Measurements from ENCODE around the gene RNF112. TPM values are rescaled to one million over a fixed set of nuclear protein-coding genes. Genes with fewer than 3 reads are reported as not detected.

RNF112 gene, protein sequence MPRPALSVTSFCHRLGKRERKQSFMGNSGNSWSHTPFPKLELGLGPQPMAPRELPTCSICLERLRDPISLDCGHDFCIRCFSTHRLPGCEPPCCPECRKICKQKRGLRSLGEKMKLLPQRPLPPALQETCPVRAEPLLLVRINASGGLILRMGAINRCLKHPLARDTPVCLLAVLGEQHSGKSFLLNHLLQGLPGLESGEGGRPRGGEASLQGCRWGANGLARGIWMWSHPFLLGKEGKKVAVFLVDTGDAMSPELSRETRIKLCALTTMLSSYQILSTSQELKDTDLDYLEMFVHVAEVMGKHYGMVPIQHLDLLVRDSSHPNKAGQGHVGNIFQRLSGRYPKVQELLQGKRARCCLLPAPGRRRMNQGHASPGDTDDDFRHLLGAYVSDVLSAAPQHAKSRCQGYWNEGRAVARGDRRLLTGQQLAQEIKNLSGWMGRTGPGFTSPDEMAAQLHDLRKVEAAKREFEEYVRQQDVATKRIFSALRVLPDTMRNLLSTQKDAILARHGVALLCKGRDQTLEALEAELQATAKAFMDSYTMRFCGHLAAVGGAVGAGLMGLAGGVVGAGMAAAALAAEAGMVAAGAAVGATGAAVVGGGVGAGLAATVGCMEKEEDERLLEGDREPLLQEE
- total RNA-seq, result 1 to 10 TPM in 1 of 2 donors, under 1 TPM in 1; 0.67 to 1.2 TPM

- peaks cover 0 to 18% of the 10 kb centered on the region in 2 donors for H3K4me1 ChIP-seq
- no peak for DNase-seq (ENCODE audit: low spot score)
- H3K27me3 ChIP-seq, result no peaks in the 10 kb centered on the region
- no peaks in the 10 kb centered on the region for H3K9me3 ChIP-seq
- H3K4me3 ChIP-seq, result peak within 1 kb of the TSS in 1 of 2 donors; percentile 44
- no peaks in the 10 kb centered on the region for H3K36me3 ChIP-seq
- TF ChIP-seq, protein P1, sequence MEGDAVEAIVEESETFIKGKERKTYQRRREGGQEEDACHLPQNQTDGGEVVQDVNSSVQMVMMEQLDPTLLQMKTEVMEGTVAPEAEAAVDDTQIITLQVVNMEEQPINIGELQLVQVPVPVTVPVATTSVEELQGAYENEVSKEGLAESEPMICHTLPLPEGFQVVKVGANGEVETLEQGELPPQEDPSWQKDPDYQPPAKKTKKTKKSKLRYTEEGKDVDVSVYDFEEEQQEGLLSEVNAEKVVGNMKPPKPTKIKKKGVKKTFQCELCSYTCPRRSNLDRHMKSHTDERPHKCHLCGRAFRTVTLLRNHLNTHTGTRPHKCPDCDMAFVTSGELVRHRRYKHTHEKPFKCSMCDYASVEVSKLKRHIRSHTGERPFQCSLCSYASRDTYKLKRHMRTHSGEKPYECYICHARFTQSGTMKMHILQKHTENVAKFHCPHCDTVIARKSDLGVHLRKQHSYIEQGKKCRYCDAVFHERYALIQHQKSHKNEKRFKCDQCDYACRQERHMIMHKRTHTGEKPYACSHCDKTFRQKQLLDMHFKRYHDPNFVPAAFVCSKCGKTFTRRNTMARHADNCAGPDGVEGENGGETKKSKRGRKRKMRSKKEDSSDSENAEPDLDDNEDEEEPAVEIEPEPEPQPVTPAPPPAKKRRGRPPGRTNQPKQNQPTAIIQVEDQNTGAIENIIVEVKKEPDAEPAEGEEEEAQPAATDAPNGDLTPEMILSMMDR (IDR thresholded peaks at IDR 0.05), result no peak
- peak within 1 kb of the TSS in 1 of 2 donors; percentile 31 for H3K27ac ChIP-seq
Observed at GRCh38 chr17:19410875-19411620, at the start of gene RNF112. Gene RNF112, plus strand, starts transcription at chr17:19411232. Its CDS starts 177 bp downstream, at chr17:19411409.

- H3K27ac ChIP-seq, result peak overlapping the region in 1 of 2 donors; percentile 87
- no peaks in the 10 kb centered on the region for H3K27me3 ChIP-seq
- DNase-seq (ENCODE audit: low spot score), result no peak
- TF ChIP-seq, protein P1 (IDR thresholded peaks at IDR 0.05), result no peak
- H3K36me3 ChIP-seq, result no peaks in the 10 kb centered on the region
- no peak overlapping the region for H3K4me3 ChIP-seq
- H3K9me3 ChIP-seq, result no peaks in the 10 kb centered on the region
- peaks cover 0 to 18% of the 10 kb centered on the region in 2 donors for H3K4me1 ChIP-seq
Observed at GRCh38 chr17:19361326-19361725, 49.7 kb upstream of the RNF112 start.

DNA sequence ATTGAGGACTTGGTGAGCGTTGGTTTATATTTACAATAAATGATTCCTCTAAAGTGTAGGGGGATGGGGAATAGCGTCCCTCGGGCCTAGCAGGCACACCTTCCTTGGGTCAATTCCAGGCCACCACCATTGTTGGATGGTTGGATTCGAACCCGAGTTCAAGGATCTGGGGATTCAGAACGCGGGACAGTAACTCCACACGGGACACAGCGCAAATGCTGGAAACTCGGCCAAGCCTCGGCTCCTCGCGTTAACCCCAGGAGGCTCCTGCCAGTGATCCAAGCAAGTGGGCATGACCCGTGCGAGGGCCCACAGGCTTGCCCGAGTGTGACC is 49.1 kb upstream of the RNF112 start:
- peaks cover 0 to 18% of the 10 kb centered on the region in 2 donors for H3K4me1 ChIP-seq
- no peaks in the 10 kb centered on the region for H3K36me3 ChIP-seq
- TF ChIP-seq, protein P1 (IDR thresholded peaks at IDR 0.05), result no peak
- H3K4me3 ChIP-seq, result peak overlapping the region; percentile 62 to 71
- H3K27me3 ChIP-seq, result no peaks in the 10 kb centered on the region
- peak overlapping the region; percentile 84 to 87 for H3K27ac ChIP-seq
- DNase-seq (ENCODE audit: low spot score), result no peak
- no peaks in the 10 kb centered on the region for H3K9me3 ChIP-seq

DNA sequence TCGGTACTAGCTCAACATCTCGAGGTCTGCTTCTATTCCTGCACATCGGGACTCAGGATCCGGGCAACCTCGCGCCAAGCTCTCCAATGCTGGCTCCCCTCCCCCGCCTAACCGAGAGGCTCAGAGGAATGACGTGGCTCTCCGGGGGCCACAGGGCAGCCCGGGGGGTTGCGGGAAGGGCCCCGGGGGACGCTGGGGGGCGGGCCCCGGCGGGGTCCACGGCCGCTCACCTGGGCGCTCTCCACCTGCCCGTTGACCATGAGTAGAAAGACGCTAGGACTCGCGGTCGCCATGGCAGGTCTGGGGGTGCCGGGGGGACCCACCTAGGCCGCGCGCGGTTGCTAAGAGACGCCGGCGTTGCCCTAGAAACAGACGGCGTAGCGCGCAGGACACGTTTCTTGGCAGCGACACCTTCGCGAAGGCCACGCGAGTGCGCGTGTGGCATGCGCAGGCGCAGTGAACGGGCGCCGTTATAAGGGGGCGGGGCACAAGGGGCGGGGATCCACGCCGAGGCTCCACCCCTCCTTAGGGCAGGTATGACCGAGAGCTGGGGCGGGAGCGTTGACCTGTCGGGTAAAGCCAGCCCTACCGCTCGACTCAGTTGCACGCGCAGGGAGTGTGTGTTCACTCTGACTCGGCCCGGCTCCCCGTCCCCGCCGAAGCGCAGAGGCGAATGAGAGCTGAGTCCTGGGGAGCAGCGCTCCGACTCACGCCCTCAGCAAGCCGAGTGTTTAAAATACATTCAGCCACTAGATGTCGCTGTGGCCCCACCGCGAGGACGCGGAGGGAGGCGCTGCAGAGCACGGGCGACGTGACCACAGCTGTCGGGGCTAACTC is 48.5 kb upstream of the RNF112 start, which contains the start of gene B9D1:
TSS of gene B9D1 (minus strand) at position 447 of the 837 bp plus-strand sequence. CDS start at position 293, 154 bp downstream.
- Histone ChIP-seq H3K27me3 (no peaks in the 10 kb centered on the region), H3K36me3 (no peaks in the 10 kb centered on the region), H3K9me3 (no peaks in the 10 kb centered on the region), H3K4me3 (peak within 1 kb of the TSS; percentile 62 to 71), H3K27ac (peak within 1 kb of the TSS; percentile 84 to 87), H3K4me1 (peaks cover 0 to 18% of the 10 kb centered on the region in 2 donors)
- TF ChIP-seq, protein P1 (IDR thresholded peaks at IDR 0.05), result peak; percentile 87 to 99
- peak; percentile 94 for DNase-seq (ENCODE audit: low spot score)

- H3K27me3 ChIP-seq, result no peaks in the 10 kb centered on the region
- peak overlapping the region; percentile 84 to 87 for H3K27ac ChIP-seq
- TF ChIP-seq, protein P1 (IDR thresholded peaks at IDR 0.05), result no peak
- H3K36me3 ChIP-seq, result no peaks in the 10 kb centered on the region
- peak overlapping the region; percentile 62 to 71 for H3K4me3 ChIP-seq
- DNase-seq (ENCODE audit: low spot score), result no peak
- peaks cover 0 to 18% of the 10 kb centered on the region in 2 donors for H3K4me1 ChIP-seq
- H3K9me3 ChIP-seq, result no peaks in the 10 kb centered on the region
Observed at GRCh38 chr17:19363114-19363438, 48.0 kb upstream of the RNF112 start.
